Osteocyte (in vitro differentiated cells): ENCODE data around the gene CC2D1A. TPM values are rescaled to one million over a fixed set of nuclear protein-coding genes. Genes with fewer than 3 reads are reported as not detected.
"Not testable (repeated sequence)": the region's sequence is repeated elsewhere in the genome, so short reads cannot be mapped to it uniquely, and the experiment has no call there.

ENCODE experiments used
- DNase-seq: peaks from one replicate; pipeline ENCODE4 v3.0.0; 2021; ENCODE audit warnings: mixed read lengths; ENCODE audit not compliant: unreplicated experiment; ENCODE audit errors: extremely low spot score
- H3K27ac Mint-ChIP-seq: one replicate; pipeline ENCODE4 v1.8.0; 2021; ENCODE audit warnings: mild to moderate bottlenecking, mixed read lengths; ENCODE audit not compliant: unreplicated experiment
- H3K27me3 Mint-ChIP-seq: one replicate; pipeline ENCODE4 v1.8.0; 2021; ENCODE audit warnings: mixed read lengths; ENCODE audit not compliant: unreplicated experiment
- H3K36me3 Mint-ChIP-seq: one replicate; pipeline ENCODE4 v1.8.0; 2021; ENCODE audit warnings: mixed read lengths; ENCODE audit not compliant: unreplicated experiment
- H3K4me1 Mint-ChIP-seq: one replicate; pipeline ENCODE4 v1.8.0; 2021; ENCODE audit warnings: mixed read lengths; ENCODE audit not compliant: unreplicated experiment
- H3K4me3 Mint-ChIP-seq: one replicate; pipeline ENCODE4 v1.8.0; 2021; ENCODE audit warnings: mild to moderate bottlenecking, moderate library complexity, mixed read lengths; ENCODE audit not compliant: unreplicated experiment
- H3K9me3 Mint-ChIP-seq: one replicate; pipeline ENCODE4 v1.8.0; 2021; ENCODE audit warnings: mixed read lengths; ENCODE audit not compliant: unreplicated experiment
- CTCF ChIP-seq: fragments of 200-600 bp; sonication (generic); IDR thresholded peaks from 2 replicates; pipeline ENCODE4 v1.5.0; 2021; ENCODE audit warnings: antibody characterized with exemption, mild to moderate bottlenecking, moderate library complexity
- total RNA-seq: library from RNA; stranded (reverse); gene quantifications from 2 replicates; pipeline ENCODE4 v1.2.1, GENCODE V29; 2021

Gene CC2D1A
- total RNA-seq, 1 donor from 2014 or later = 51.3 TPM

DNA sequence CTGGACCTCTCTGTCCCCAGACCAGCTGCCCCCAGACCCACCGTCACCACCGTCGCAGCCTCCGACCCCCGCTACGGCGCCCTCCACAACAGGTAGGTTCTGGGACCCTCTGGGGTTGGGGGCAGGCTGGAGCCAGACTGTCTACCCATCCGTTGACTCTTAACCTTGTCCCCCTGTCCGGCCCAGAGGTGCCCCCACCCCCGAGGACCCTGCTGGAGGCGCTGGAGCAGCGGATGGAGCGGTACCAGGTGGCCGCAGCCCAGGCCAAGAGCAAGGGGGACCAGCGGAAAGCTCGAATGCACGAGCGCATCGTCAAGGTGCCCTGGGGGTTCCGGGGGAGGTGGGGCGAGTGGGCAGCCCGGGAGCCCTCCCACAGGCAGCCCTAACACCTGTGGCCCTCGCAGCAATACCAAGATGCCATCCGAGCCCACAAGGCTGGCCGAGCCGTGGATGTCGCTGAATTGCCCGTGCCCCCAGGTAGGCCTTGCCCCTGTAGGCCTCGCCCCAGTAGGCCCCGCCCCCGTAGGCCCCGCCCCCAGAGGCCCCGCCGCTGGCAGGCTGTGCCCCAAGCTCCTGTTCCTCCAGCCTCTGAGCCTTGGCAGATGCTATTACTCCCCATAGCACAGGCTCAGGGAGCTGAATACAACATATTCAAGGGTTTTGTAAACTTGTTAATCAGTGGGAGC is 12.9 kb downstream of the CC2D1A start:
- no peak for DNase-seq
- no peaks in the 10 kb centered on the region for H3K27me3 Mint-ChIP-seq
- no peak overlapping the region for H3K4me3 Mint-ChIP-seq
- H3K27ac Mint-ChIP-seq = no peak overlapping the region
- no peaks in the 10 kb centered on the region for H3K4me1 Mint-ChIP-seq
- H3K9me3 Mint-ChIP-seq = no peaks in the 10 kb centered on the region
- H3K36me3 Mint-ChIP-seq = peaks cover 41% of the 10 kb centered on the region
- TF ChIP-seq CTCF = no peak

DNA sequence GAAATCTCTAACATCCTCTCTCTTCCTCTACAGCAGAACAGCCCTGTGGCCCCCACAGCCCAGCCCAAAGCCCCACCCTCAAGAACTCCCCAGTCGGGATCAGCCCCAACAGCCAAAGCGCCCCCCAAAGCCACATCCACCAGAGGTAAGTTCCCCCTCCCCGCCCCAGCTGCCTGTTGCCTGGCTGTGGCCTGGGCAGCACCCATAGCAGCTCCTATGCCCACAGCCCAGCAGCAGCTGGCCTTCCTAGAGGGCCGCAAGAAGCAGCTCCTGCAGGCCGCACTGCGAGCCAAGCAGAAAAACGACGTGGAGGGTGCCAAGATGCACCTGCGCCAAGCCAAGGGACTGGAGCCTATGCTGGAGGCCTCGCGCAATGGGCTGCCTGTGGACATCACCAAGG is 14.5 kb downstream of the CC2D1A start:
- TF ChIP-seq CTCF = no peak
- H3K4me1 Mint-ChIP-seq = no peaks in the 10 kb centered on the region

GRCh38 chr19:13920940-13921747 is 15.1 kb downstream of the CC2D1A start:
- DNase-seq = no peak
- H3K4me3 Mint-ChIP-seq = no peak overlapping the region
- H3K27me3 Mint-ChIP-seq = no peaks in the 10 kb centered on the region
- no peak for TF ChIP-seq CTCF
- H3K27ac Mint-ChIP-seq = no peak overlapping the region
- peaks cover 43% of the 10 kb centered on the region for H3K36me3 Mint-ChIP-seq
- no peaks in the 10 kb centered on the region for H3K9me3 Mint-ChIP-seq
- no peaks in the 10 kb centered on the region for H3K4me1 Mint-ChIP-seq

More for the DNA sequence above, 14.5 kb downstream of the CC2D1A start:
- Mint-ChIP-seq H3K9me3 (no peaks in the 10 kb centered on the region), H3K36me3 (peaks cover 45% of the 10 kb centered on the region), H3K4me3 (no peak overlapping the region), H3K27me3 (no peaks in the 10 kb centered on the region), H3K27ac (no peak overlapping the region)
- no peak for DNase-seq

GRCh38 chr19:13922118-13922517 is 16.1 kb downstream of the CC2D1A start:
- H3K36me3 Mint-ChIP-seq = peaks cover 48% of the 10 kb centered on the region
- H3K9me3 Mint-ChIP-seq, H3K27me3 Mint-ChIP-seq, H3K4me3 Mint-ChIP-seq, H3K27ac Mint-ChIP-seq, H3K4me1 Mint-ChIP-seq, DNase-seq: not testable (repeated sequence)

DNA sequence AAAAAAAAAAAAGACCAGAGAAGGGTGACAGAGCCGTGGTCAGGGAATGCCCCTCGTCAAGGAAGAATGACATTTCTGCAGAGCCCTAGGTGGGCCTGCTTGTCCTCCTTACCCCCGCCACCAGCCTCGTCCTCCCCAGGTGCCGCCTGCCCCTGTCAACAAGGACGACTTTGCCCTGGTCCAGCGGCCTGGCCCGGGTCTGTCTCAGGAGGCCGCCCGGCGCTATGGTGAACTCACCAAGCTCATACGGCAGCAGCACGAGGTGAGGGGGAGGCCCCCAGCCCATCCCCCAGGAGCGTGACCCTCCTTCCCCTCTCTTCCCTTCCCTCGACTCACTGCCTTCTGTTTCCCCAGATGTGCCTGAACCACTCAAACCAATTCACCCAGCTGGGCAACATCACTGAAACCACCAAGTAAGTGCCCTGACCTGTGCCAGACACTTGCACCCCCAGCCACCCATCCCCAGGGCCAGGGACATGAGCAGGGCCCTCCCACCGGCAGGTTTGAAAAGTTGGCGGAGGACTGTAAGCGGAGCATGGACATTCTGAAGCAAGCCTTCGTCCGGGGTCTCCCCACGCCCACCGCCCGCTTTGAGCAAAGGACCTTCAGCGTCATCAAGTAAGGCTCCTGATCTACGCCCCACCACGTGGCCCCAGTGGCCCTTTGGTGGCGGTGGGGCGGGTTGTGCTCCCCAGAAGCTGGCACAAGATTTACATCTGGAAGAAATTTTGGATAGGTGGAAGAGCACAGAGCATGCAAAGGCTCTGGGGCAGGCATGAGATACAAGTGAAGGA is 17.4 kb downstream of the CC2D1A start:
- H3K36me3 Mint-ChIP-seq = peaks cover 46% of the 10 kb centered on the region
- no peaks in the 10 kb centered on the region for H3K9me3 Mint-ChIP-seq
- no peaks in the 10 kb centered on the region for H3K27me3 Mint-ChIP-seq
- no peak overlapping the region for H3K27ac Mint-ChIP-seq
- H3K4me3 Mint-ChIP-seq = no peak overlapping the region
- TF ChIP-seq CTCF = no peak
- no peaks in the 10 kb centered on the region for H3K4me1 Mint-ChIP-seq
- DNase-seq = no peak
